Tibial nerve (tissue), 4 donors: ENCODE results near the gene ARHGEF26.

Source experiments
- EP300 ChIP-seq, 2 donors: sonication (generic); formaldehyde crosslinking; IDR thresholded peaks; one replicate each; pipeline ENCODE4 v1.6.1; 2017; ENCODE audit warnings: antibody characterized with exemption in 2 of 2, mild to moderate bottlenecking in 1 of 2
- POLR2A ChIP-seq, 2 donors: fragments of 450-650 bp; IDR thresholded peaks; one replicate each; pipeline ENCODE4 v1.6.1; 2017; ENCODE audit warnings: antibody characterized with exemption in 2 of 2, mild to moderate bottlenecking in 2 of 2, moderate library complexity in 2 of 2
- TF ChIP-seq, protein P1 (sequence below), 5 experiments: fragments of 200-600 bp in 3 of 5; fragments of 450-650 bp in 2 of 5; sonication (generic) in 3 of 5; IDR thresholded peaks; one replicate each; pipeline ENCODE4 v1.5.1; 2016 to 2019; ENCODE audit warnings: antibody characterized with exemption in 5 of 5, mild to moderate bottlenecking in 3 of 5, moderate library complexity in 2 of 5

DNA sequence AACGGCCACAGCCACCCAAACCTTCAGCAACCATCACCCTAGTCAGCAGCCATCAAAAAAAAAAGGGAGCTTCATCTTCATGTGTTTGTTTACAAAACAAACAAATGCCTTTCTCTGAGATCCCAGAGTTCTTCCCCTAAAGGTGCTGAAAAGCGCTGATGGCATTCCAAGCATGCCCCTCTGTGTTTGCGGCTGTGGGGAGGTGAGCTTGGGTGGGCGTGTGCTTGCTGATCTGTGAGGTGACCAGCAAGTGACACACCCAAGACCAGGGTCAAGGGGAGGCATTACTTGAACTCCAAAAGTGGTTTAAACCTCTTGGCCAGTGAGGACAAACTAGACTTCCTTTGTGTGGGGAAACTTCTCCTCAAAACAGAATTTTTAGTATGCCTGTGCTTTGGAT lies 121.6 kb downstream of the ARHGEF26 start:
- no peak for TF ChIP-seq EP300 (IDR thresholded peaks at IDR 0.05)
- no peak for TF ChIP-seq POLR2A (IDR thresholded peaks at IDR 0.05)
- TF ChIP-seq, protein P1, sequence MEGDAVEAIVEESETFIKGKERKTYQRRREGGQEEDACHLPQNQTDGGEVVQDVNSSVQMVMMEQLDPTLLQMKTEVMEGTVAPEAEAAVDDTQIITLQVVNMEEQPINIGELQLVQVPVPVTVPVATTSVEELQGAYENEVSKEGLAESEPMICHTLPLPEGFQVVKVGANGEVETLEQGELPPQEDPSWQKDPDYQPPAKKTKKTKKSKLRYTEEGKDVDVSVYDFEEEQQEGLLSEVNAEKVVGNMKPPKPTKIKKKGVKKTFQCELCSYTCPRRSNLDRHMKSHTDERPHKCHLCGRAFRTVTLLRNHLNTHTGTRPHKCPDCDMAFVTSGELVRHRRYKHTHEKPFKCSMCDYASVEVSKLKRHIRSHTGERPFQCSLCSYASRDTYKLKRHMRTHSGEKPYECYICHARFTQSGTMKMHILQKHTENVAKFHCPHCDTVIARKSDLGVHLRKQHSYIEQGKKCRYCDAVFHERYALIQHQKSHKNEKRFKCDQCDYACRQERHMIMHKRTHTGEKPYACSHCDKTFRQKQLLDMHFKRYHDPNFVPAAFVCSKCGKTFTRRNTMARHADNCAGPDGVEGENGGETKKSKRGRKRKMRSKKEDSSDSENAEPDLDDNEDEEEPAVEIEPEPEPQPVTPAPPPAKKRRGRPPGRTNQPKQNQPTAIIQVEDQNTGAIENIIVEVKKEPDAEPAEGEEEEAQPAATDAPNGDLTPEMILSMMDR (IDR thresholded peaks at IDR 0.05) = no peak
